Adrenal gland (tissue), 5 donors: ENCODE data around the gene MTMR10.

Experiments used
- POLR2A ChIP-seq, 2 donors: fragments of 450-650 bp; IDR thresholded peaks; one replicate each; pipeline ENCODE4 v1.6.1; 2017; ENCODE audit warnings: antibody characterized with exemption in 2 of 2, mild to moderate bottlenecking in 2 of 2, moderate library complexity in 1 of 2
- TF ChIP-seq, protein P1 (sequence below), 6 experiments: fragments of 450-650 bp in 4 of 6; fragments of 200-600 bp in 2 of 6; sonication (generic) in 1 of 6; IDR thresholded peaks; 1 replicate in 5 of 6; 2 replicates in 1 of 6; pipeline versions ENCODE4 v1.5.1 to v1.8.0; 2016 to 2021; ENCODE audit warnings: antibody characterized with exemption in 6 of 6, mild to moderate bottlenecking in 2 of 6, moderate library complexity in 1 of 6
- donor health status: DM: no; HTN: no; CAD: no.

DNA sequence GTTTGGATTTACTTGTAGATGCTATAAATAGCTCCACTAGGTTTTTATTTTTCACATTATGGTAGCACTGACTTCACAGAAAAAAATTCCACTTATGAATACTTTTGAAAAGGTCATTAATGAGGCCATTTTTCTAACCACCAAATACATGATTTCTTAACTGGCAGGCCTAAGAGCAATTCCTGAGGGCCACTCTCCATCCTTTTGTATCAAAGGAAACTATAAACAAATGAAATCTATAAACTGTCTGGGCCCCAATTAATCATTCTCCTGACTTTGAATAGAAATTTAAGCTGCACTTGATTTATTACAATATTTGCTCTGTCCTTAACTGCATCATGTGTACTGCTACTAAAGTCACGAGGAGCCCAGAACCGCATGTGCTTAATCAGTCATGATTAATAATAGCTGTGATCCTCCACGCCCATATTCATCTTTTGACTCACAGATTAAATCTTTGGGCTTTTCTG, 25.1 kb upstream of the MTMR10 start:
- TF ChIP-seq, protein P1, sequence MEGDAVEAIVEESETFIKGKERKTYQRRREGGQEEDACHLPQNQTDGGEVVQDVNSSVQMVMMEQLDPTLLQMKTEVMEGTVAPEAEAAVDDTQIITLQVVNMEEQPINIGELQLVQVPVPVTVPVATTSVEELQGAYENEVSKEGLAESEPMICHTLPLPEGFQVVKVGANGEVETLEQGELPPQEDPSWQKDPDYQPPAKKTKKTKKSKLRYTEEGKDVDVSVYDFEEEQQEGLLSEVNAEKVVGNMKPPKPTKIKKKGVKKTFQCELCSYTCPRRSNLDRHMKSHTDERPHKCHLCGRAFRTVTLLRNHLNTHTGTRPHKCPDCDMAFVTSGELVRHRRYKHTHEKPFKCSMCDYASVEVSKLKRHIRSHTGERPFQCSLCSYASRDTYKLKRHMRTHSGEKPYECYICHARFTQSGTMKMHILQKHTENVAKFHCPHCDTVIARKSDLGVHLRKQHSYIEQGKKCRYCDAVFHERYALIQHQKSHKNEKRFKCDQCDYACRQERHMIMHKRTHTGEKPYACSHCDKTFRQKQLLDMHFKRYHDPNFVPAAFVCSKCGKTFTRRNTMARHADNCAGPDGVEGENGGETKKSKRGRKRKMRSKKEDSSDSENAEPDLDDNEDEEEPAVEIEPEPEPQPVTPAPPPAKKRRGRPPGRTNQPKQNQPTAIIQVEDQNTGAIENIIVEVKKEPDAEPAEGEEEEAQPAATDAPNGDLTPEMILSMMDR (IDR thresholded peaks at IDR 0.05) = no peak
- TF ChIP-seq POLR2A (IDR thresholded peaks at IDR 0.05) = no peak
